Measurements from ENCODE around the gene ZNF311. TPM values are rescaled to one million over a fixed set of nuclear protein-coding genes. Genes with fewer than 3 reads are reported as not detected.

ZNF311 gene
- total RNA-seq, 2 donors from 2014 or later = 0.27 to 0.35 TPM

DNA sequence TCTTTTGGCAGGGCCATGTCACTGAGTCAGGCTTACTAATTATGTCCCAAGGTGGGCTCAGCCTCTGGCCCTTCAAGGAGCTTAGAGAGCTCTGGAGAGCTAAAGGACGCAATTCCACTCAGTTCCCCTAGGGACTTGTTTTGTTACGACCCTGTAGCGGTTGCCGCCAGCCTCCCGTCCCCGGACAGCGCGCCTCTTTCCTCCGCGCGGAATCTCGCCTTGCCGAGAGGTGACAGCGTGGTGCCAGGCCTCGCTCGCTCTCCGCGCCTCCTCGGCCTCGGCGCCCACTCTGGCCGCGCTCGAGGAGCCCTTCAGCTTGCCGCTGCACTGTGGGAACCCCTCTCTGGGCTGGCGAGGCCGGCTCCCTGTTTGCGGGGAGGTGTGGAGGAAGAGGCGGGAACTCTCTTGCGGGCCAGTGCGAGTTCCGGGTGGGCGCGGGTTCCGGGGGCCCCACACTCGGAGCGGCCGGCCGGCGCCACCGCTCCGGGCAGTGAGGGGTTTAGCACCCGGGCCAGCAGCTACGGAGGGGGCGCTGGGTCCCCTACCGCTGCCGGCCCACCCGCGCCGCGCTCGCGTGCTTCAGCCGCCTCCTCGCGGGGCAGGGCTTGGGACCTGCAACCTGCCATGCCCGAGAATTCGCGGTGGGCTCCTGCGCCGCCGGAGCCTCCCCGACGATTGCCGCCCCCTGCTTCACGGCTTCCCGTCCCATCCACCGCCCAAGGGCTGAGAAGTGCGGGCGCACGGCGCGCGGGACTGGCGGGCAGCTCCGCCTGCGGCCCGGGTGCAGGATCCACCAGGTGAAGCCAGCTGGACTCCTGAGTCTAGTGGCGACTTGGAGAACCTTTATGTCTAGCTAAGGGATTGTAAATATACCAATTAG is 9.9 kb upstream of the ZNF311 start:
- no peak overlapping the region for H3K27ac ChIP-seq
- no peaks in the 10 kb centered on the region for H3K9me3 ChIP-seq
- H3K4me3 ChIP-seq = no peak overlapping the region
- no peaks in the 10 kb centered on the region for H3K36me3 ChIP-seq
- DNase-seq (ENCODE audit: low spot score) = no peak
- H3K4me1 ChIP-seq (ENCODE audit: control insufficient read depth in 1 of 2, low read depth in 2 of 2) = peaks cover 0 to 5% of the 10 kb centered on the region in 2 donors
- no peaks in the 10 kb centered on the region for H3K27me3 ChIP-seq (replicated peaks; ENCODE audit: insufficient read depth)
- no peak for ATAC-seq (ENCODE audit: insufficient number of reproducible peaks, low FRiP score, low read depth)
- TF ChIP-seq, protein P1, sequence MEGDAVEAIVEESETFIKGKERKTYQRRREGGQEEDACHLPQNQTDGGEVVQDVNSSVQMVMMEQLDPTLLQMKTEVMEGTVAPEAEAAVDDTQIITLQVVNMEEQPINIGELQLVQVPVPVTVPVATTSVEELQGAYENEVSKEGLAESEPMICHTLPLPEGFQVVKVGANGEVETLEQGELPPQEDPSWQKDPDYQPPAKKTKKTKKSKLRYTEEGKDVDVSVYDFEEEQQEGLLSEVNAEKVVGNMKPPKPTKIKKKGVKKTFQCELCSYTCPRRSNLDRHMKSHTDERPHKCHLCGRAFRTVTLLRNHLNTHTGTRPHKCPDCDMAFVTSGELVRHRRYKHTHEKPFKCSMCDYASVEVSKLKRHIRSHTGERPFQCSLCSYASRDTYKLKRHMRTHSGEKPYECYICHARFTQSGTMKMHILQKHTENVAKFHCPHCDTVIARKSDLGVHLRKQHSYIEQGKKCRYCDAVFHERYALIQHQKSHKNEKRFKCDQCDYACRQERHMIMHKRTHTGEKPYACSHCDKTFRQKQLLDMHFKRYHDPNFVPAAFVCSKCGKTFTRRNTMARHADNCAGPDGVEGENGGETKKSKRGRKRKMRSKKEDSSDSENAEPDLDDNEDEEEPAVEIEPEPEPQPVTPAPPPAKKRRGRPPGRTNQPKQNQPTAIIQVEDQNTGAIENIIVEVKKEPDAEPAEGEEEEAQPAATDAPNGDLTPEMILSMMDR (IDR thresholded peaks at IDR 0.05) = no peak

DNA sequence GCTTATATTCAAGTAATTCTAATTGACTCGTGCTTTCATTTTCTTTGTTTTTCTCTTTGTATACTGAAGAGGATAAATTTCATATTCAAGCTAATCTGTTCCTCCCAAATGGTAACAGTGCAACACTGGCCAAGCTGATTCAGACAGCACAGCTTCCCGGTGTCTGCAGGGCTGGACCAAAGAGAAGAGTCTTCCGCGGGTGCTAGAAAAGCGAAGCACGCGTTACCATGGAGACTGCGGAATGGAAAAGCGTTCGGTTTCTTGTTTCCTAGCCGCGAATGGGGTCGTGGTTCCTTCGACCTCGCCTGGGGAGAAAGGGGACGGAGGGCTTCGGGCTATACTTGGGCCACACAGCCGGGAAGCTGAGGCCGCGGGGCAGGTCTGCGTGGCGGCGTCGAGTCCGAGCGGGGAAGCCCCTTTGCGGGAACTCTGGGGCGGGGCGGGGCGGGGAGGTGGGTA is 6.2 kb upstream of the ZNF311 start:
- Histone ChIP-seq H3K27ac (no peak overlapping the region), H3K36me3 (no peaks in the 10 kb centered on the region), H3K27me3 (replicated peaks; ENCODE audit: insufficient read depth) (no peaks in the 10 kb centered on the region), H3K9me3 (no peaks in the 10 kb centered on the region), H3K4me3 (peak overlapping the region; percentile 75), H3K4me1 (ENCODE audit: control insufficient read depth in 1 of 2, low read depth in 2 of 2) (peaks cover 0 to 5% of the 10 kb centered on the region in 2 donors)
- ATAC-seq (ENCODE audit: insufficient number of reproducible peaks, low FRiP score, low read depth) (no peak), DNase-seq (ENCODE audit: low spot score) (no peak)
- TF ChIP-seq, protein P1 (IDR thresholded peaks at IDR 0.05) = no peak

DNA sequence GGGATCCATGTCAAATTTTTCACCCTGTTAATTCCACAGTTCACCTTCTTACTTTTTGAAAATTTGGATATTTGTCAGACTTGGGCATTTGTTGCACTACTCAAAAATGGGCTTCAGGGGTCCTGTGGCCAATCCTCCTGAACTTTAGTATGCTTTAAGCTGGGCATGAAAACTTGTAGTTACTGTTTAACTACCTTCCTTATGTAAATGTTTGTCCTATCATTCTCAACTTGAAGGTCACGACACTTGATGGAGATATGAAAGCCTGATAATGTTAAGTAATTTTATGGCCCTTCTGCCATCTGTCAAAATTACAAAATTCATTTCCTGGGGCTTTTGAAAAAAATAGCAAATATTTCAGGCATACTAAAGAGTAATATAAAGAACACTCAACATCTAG is 4.2 kb upstream of the ZNF311 start:
- H3K36me3 ChIP-seq = no peaks in the 10 kb centered on the region
- no peak for ATAC-seq (ENCODE audit: insufficient number of reproducible peaks, low FRiP score, low read depth)
- TF ChIP-seq, protein P1 (IDR thresholded peaks at IDR 0.05) = no peak
- no peaks in the 10 kb centered on the region for H3K27me3 ChIP-seq (replicated peaks; ENCODE audit: insufficient read depth)
- no peak overlapping the region for H3K27ac ChIP-seq
- no peak overlapping the region for H3K4me3 ChIP-seq
- H3K9me3 ChIP-seq = no peaks in the 10 kb centered on the region
- DNase-seq (ENCODE audit: low spot score) = no peak
- H3K4me1 ChIP-seq (ENCODE audit: control insufficient read depth in 1 of 2, low read depth in 2 of 2) = peaks cover 3 to 5% of the 10 kb centered on the region in 2 donors

DNA sequence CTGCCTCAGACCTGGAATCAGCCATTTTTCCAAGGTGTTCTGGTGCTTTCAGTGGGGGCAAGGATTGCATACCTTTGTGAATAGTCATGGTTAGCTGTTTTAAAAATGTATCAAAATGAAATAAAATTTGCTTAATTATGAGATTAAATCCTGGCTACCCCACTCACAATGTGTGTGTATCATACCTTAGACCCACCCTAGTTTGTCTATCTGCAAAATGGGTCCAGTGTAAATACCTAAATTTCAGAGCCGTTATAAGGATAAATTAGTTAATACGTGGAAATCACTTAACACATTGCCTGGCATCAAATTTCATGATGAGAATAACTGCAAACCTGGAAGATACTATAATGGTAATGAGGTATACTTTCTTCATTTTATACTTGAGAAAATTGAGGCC is 3.0 kb upstream of the ZNF311 start:
- no peak for DNase-seq (ENCODE audit: low spot score)
- no peak overlapping the region for H3K27ac ChIP-seq
- no peaks in the 10 kb centered on the region for H3K27me3 ChIP-seq (replicated peaks; ENCODE audit: insufficient read depth)
- H3K4me1 ChIP-seq (ENCODE audit: control insufficient read depth in 1 of 2, low read depth in 2 of 2) = peaks cover 3 to 5% of the 10 kb centered on the region in 2 donors
- no peak overlapping the region for H3K4me3 ChIP-seq
- ATAC-seq (ENCODE audit: insufficient number of reproducible peaks, low FRiP score, low read depth) = no peak
- H3K36me3 ChIP-seq = no peaks in the 10 kb centered on the region
- TF ChIP-seq, protein P1 (IDR thresholded peaks at IDR 0.05) = no peak
- H3K9me3 ChIP-seq = no peaks in the 10 kb centered on the region

DNA sequence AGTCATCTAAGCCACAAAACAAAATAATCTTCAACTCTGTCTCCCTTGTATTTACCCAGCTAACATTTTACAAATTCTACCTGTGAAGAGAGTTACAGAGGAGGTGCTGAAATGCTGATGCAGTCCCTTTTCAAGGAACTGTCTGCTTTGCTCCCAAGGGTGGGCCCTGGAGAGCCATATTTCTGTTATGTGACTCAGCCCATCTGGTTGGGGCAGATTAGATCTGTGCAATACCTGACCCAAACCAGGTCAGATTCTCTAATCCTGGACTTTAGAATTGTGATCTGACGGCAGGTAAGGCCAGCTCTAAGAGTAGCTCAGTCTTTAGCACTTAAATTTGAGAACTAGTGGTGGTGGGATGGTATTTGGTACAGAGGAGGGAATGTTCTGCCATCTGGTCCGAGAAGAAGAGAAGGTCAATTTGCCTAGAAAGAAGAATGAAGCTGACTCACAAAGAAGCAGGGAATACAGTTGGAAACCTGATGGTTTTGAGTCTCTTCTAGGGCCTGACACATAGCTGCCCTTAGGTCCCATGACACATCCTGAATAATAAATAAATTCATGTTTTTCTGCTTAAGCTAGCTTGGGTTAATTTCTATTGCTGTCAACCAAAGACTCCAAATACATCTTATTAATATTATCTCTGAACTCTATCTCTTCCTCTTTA is 8.1 kb downstream of the ZNF311 start:
- Histone ChIP-seq H3K27ac (no peak overlapping the region), H3K36me3 (no peaks in the 10 kb centered on the region), H3K4me3 (no peak overlapping the region), H3K27me3 (replicated peaks; ENCODE audit: insufficient read depth) (no peaks in the 10 kb centered on the region), H3K4me1 (ENCODE audit: control insufficient read depth in 1 of 2, low read depth in 2 of 2) (no peaks in the 10 kb centered on the region), H3K9me3 (no peaks in the 10 kb centered on the region)
- DNase-seq (ENCODE audit: low spot score) (no peak), ATAC-seq (ENCODE audit: insufficient number of reproducible peaks, low FRiP score, low read depth) (no peak)
- TF ChIP-seq, protein P1 (IDR thresholded peaks at IDR 0.05) = no peak
